Activated T-cell treated with anti-CD3 and anti-CD28 coated beads for 48 hours (primary cell): ENCODE data around the gene SMOC2.

Experiments used
- DNase-seq: peaks from one replicate; pipeline ENCODE4 v3.0.0-alpha.2; 2020; ENCODE audit warnings: low read depth

The SMOC2 gene

GRCh38 chr6:168448243-168448855, 7.4 kb downstream of the SMOC2 start:
- no peak for DNase-seq

GRCh38 chr6:168450917-168451316, 9.9 kb downstream of the SMOC2 start:
- DNase-seq: no peak

- DNase-seq: no peak
These were observed 11.0 kb downstream of the SMOC2 start for GRCh38 chr6:168451805-168452517.

- no peak for DNase-seq
These were observed 11.8 kb downstream of the SMOC2 start for GRCh38 chr6:168452685-168453377.

DNA sequence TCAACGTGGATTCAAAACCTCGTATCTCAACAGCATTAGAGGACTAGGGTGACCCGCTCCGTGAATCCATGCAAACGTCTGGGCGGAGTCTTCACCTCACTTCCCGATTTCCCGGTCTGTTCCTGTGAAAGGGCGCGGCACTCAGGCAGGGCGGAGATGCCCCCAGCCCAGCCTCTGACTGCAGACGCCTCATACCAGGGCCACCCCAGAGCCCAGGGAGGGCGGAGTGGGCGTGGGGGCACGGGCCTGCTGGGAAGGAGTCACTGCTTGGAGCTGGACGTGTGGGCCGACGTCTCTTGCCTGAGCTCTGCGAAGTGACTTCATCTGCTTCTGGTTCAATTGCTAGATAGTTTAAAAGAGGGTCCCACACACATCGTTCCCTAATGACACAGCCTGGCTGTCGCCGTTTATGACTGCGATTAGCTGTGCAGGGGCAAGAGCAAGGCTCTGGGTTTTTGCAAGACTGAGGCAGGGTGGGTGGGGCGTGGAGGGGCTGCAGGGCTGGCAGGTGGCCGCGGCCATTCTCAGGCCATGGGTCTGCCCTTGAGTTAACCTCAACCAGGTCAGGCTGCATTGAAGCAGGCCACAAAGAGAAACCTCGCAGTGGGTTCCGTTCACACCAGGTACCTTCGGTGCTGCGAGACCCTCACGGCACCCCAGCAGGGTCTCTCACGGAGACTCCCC, 15.0 kb downstream of the SMOC2 start:
- DNase-seq: no peak

GRCh38 chr6:168456907-168457652, 16.1 kb downstream of the SMOC2 start:
- no peak for DNase-seq

DNA sequence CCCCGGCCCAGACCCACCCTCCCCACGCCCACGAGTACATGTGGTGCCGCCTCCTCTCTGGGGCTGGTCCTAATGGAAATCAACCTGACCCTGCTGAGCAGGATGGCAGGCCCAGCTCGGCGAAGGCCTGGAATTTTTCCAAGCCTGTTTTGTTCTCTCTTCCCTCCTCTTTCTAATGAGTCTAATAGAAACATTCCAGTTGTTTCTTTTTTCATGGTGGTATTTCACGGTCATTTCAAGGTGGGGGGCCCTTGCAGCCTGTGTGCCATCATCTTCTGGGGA, 16.6 kb downstream of the SMOC2 start:
- DNase-seq: no peak

GRCh38 chr6:168458101-168458500, 17.1 kb downstream of the SMOC2 start:
- no peak for DNase-seq

- no peak for DNase-seq
These were observed 18.6 kb downstream of the SMOC2 start for GRCh38 chr6:168459572-168459971.

DNA sequence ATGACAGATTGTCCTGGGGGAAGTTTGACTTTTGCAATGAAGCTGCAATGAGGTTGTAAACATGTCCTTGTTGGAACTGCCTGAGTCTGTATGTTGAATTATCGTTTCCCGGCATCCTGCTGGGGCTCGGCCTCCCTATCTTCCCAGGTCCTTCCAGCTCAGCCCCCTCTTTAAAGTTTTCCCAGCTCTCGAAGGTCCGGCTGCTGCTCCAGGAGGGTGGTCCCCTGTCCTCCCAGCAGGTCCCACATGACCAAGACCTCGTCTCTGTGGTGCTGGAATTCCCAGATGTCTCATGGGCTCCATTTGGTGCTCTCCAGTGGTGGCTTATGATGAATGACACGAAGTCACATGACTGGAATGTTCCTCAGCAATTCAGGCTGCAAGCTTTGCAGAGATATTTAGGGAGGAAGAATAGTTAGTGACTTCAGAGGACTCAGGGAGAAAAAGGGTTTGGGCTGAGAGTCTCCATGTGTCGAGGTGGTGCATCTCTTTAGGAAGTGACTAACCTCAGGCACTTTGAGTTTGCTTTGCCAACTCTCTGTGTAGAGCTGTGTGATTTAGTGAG, 21.4 kb downstream of the SMOC2 start:
- no peak for DNase-seq

- no peak for DNase-seq
These were observed 23.6 kb downstream of the SMOC2 start for GRCh38 chr6:168464546-168464945.

- no peak for DNase-seq
These were observed 27.1 kb downstream of the SMOC2 start for GRCh38 chr6:168468045-168468444.

DNA sequence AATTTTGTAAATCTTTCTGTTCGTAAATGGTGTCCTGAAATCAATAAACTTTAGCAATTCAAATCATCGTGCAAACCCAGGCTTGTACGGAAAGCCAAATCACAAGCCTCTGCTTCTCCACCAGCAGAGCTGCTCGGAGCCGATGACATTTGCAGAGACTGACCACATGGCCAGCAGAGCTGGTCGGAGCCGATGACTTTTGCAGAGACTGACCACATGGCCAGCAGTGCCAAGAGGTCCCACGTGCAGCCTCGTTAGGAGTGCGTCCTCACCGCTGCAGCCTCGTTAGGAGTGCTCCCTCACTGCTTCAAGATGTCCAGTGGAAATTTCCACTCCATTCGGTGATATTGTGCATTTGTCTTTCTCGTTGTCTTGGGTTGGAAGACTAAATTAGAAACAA, 28.5 kb downstream of the SMOC2 start:
- DNase-seq: no peak

GRCh38 chr6:168469926-168470325, 28.9 kb downstream of the SMOC2 start:
- DNase-seq: no peak

- no peak for DNase-seq
These were observed 31.4 kb downstream of the SMOC2 start for GRCh38 chr6:168472363-168472762.

DNA sequence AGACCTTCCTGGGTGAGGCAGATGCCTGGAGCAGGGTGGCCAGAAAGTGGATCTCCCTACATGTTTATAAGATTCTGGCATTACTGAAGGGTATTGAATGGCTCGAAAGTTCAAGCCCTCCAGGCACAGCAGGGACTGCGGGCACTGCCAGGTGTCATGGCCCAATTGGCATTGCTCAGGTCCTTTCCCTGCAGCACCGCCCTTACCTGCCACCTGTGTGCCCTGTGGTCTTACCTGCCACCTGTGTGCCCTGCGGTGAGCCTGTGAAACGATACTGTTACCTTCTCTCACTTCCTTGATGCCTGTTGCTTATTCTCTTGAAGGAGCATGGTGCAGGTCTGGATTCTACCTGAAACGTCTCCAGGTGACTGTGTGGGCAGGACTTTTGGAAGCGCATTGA, 32.2 kb downstream of the SMOC2 start:
- DNase-seq: no peak

DNA sequence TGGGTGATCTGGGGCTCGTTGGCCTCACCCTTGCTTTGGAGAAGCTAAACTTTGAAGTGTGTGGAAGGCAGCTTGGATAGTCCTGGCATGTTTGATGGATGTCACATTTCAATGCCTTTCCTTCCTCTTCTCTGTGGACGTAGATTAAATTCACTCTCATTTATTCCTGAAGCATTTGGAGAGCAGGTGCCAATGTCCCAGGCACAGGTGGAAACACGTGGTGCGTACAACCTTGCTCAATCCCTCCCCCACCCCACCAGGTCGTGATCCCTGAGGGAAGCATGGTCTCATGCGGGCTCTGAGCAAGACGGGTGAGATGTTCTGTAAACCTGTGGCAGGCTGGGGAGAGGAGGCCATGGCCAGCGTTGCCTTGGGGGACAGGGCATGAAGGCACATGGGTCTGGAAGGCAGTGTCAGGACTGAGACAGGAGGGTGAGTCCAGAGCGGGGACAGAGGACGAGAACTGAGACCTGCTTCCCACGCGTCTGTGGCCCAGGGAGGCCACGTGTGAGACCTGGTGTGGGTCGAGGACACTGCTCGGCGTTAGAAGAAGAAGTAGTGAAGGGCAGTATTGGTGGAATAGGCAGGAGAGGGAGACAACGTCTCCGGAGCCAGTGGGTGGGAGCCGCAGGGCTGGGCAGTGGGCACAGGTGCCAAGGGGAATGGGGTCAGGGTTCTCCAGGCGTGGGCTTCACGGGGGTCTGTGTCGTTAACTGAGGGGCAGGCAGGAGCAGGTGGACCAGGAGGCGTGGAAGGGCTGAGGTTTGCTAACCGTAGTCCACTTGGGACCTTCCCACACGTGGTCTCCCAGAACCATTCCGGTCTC, 34.4 kb downstream of the SMOC2 start:
- no peak for DNase-seq

DNA sequence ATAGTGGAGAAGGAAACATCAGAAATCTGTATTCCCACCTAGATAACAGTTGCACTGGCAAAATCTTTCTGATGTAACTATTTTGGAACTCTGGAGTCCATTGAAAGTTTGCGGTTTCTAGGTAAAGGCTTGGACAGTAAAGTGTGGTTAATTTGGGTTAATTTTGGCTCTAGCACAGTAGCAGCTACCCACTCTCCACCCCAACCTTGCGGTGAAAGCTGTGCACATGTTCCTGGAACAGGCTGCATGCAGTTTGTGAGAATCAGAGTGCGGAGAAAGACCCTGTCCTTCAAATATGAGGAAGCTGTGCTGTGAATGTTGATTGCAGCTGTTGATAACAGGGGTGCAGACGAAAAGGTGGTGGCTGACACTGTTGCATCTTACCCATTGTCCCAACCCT, 38.4 kb downstream of the SMOC2 start:
- no peak for DNase-seq

- DNase-seq: no peak
These were observed 39.5 kb downstream of the SMOC2 start for GRCh38 chr6:168480481-168480880.

DNA sequence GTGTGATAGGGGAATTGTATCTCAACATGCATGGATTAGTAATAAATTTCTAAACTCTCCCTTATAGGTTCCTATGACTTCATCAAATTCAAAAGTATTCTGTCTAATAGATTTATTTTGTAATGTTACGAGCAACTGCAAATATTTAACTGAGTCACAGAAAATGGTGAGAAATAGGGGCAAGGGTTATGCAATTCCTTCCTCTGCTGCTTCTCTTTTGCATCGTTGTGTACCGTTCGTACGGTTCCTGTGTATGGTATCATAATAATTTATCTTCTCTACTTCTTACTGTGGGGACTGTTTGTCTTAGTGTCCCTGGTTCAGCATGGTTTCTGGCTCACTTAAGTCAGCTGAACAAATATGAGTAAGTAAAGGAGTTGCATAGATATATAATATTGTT, 44.8 kb downstream of the SMOC2 start:
- DNase-seq: no peak

GRCh38 chr6:168490757-168491156, 49.8 kb downstream of the SMOC2 start:
- DNase-seq: no peak
